H9 (cell line): ENCODE measurements around the gene IER5L. TPM values are rescaled to one million over a fixed set of nuclear protein-coding genes. Genes with fewer than 3 reads are reported as not detected.

ENCODE experiments used
- DNase-seq: peaks from one replicate; pipeline ENCODE4 v3.0.0-alpha.2; 2017
- H2AFZ ChIP-seq: one replicate; pipeline ENCODE4 v1.6.1; 2013; ENCODE audit warnings: mild to moderate bottlenecking, low read length, control low read depth, moderate library complexity
- H2AK5ac ChIP-seq: 2 replicates; pipeline ENCODE4 v1.6.1; 2013; ENCODE audit warnings: low read length, control low read depth, mixed read lengths; ENCODE audit not compliant: insufficient read length
- H2BK120ac ChIP-seq: one replicate; pipeline ENCODE4 v1.6.1; 2013; ENCODE audit warnings: low read depth, mild to moderate bottlenecking, low read length, control low read depth, inconsistent platforms; ENCODE audit not compliant: poor library complexity, severe bottlenecking
- H2BK12ac ChIP-seq: 2 replicates; pipeline ENCODE4 v1.6.1; 2013; ENCODE audit warnings: low read length, control low read depth, mixed read lengths, low read depth; ENCODE audit not compliant: insufficient read length
- H2BK15ac ChIP-seq: 2 replicates; pipeline ENCODE4 v1.6.1; 2013; ENCODE audit warnings: low read depth, low read length, control low read depth
- H2BK20ac ChIP-seq: one replicate; pipeline ENCODE4 v1.6.1; 2013; ENCODE audit warnings: low read depth, mild to moderate bottlenecking, low read length, control low read depth, inconsistent platforms; ENCODE audit not compliant: poor library complexity, severe bottlenecking
- H2BK5ac ChIP-seq: 2 replicates; pipeline ENCODE4 v1.6.1; 2013; ENCODE audit warnings: low read length, control low read depth, mixed read lengths; ENCODE audit not compliant: insufficient read length
- H3K14ac ChIP-seq: 2 replicates; pipeline ENCODE4 v1.6.1; 2013; ENCODE audit warnings: low read length, control low read depth; ENCODE audit not compliant: insufficient read depth
- H3K18ac ChIP-seq: 2 replicates; pipeline ENCODE4 v1.6.1; 2013; ENCODE audit warnings: low read depth, mild to moderate bottlenecking, mixed read lengths, low read length, control low read depth; ENCODE audit not compliant: insufficient read length
- H3K23ac ChIP-seq: 2 replicates; pipeline ENCODE4 v1.6.1; 2013; ENCODE audit warnings: low read length, control low read depth, mixed read lengths, low read depth; ENCODE audit not compliant: insufficient read length
- H3K23me2 ChIP-seq: 2 replicates; pipeline ENCODE4 v1.6.1; 2013; ENCODE audit warnings: low read depth, mild to moderate bottlenecking, mixed read lengths, low read length, control low read depth; ENCODE audit not compliant: insufficient read length, poor library complexity, severe bottlenecking
- H3K27ac ChIP-seq: 2 replicates; pipeline ENCODE4 v1.5.1; 2013; ENCODE audit warnings: low read length, control low read depth, mixed read lengths, low read depth; ENCODE audit not compliant: insufficient read length
- H3K27me3 ChIP-seq: 2 replicates; pipeline ENCODE4 v1.6.1; 2013; ENCODE audit warnings: low read length, control low read depth, inconsistent platforms; ENCODE audit not compliant: insufficient read depth
- H3K4ac ChIP-seq: 2 replicates; pipeline ENCODE4 v1.6.1; 2013; ENCODE audit warnings: low read depth, mild to moderate bottlenecking, control low read depth, inconsistent platforms, low read length, moderate library complexity
- H3K4me1 ChIP-seq: 2 replicates; pipeline ENCODE4 v1.6.1; 2013; ENCODE audit warnings: low read length, control low read depth, inconsistent platforms; ENCODE audit not compliant: insufficient read depth
- H3K4me2 ChIP-seq: 2 replicates; pipeline ENCODE4 v1.6.1; 2013; ENCODE audit warnings: low read length, control low read depth, mixed read lengths; ENCODE audit not compliant: insufficient read length, insufficient read depth
- H3K56ac ChIP-seq: 2 replicates; pipeline ENCODE4 v1.6.1; 2013; ENCODE audit warnings: low read depth, mild to moderate bottlenecking, mixed read lengths, low read length, control low read depth; ENCODE audit not compliant: insufficient read length
- H3K79me1 ChIP-seq: 2 replicates; pipeline ENCODE4 v1.6.1; 2013; ENCODE audit warnings: low read depth, mild to moderate bottlenecking, moderate library complexity, low read length, control low read depth, inconsistent platforms; ENCODE audit not compliant: insufficient read depth, poor library complexity, severe bottlenecking
- H3K79me2 ChIP-seq: 2 replicates; pipeline ENCODE4 v1.6.1; 2013; ENCODE audit warnings: low read length, control low read depth, inconsistent platforms; ENCODE audit not compliant: insufficient read depth
- H3K9ac ChIP-seq: 2 replicates; pipeline ENCODE4 v1.6.1; 2013; ENCODE audit warnings: low read length, control low read depth, mixed read lengths; ENCODE audit not compliant: insufficient read length; ENCODE audit errors: extremely low read depth
- H3K9me3 ChIP-seq: one replicate; pipeline ENCODE4 v1.6.1; 2013; ENCODE audit warnings: low read depth, low read length, inconsistent platforms; ENCODE audit not compliant: control insufficient read depth
- H3T11ph ChIP-seq: one replicate; pipeline ENCODE4 v1.6.1; 2013; ENCODE audit warnings: mild to moderate bottlenecking, low read length, control low read depth, inconsistent platforms
- H4K20me1 ChIP-seq: one replicate; pipeline ENCODE4 v1.6.1; 2013; ENCODE audit not compliant: control insufficient read depth, insufficient read length, insufficient read depth
- H4K5ac ChIP-seq: 2 replicates; pipeline ENCODE4 v1.6.1; 2013; ENCODE audit warnings: low read depth, mild to moderate bottlenecking, mixed read lengths, low read length, control low read depth; ENCODE audit not compliant: insufficient read length
- H4K8ac ChIP-seq: replicated peaks from 2 replicates; pipeline ENCODE4 v1.6.1; 2013; ENCODE audit warnings: low read length, control low read depth, mixed read lengths, low read depth; ENCODE audit not compliant: insufficient read length
- H4K91ac ChIP-seq: 2 replicates; pipeline ENCODE4 v1.6.1; 2013; ENCODE audit warnings: low read depth, mild to moderate bottlenecking, moderate library complexity, mixed read lengths, low read length, control low read depth; ENCODE audit not compliant: insufficient read length
- H3K27ac Mint-ChIP-seq, 3 experiments: 2 replicates in 2 of 3; 3 replicates in 1 of 3; pipeline ENCODE4 v1.8.0; 2020 to 2021; ENCODE audit warnings: mixed read lengths in 3 of 3, mild to moderate bottlenecking in 1 of 3, moderate library complexity in 1 of 3
- H3K27me3 Mint-ChIP-seq: 2 replicates; pipeline ENCODE4 v1.8.0; 2021; ENCODE audit warnings: low read depth, mild to moderate bottlenecking, moderate library complexity, mixed read lengths
- H3K36me3 Mint-ChIP-seq, 3 experiments: 2 replicates in 2 of 3; 3 replicates in 1 of 3; pipeline ENCODE4 v1.8.0; 2020 to 2021; ENCODE audit warnings: low read depth in 3 of 3, mixed read lengths in 3 of 3; ENCODE audit not compliant: insufficient read depth in 1 of 3
- H3K4me1 Mint-ChIP-seq, 2 experiments: 2 replicates each; pipeline ENCODE4 v1.8.0; 2020; ENCODE audit warnings: mixed read lengths in 2 of 2
- H3K4me3 Mint-ChIP-seq, 2 experiments: 2 replicates in 1 of 2; 3 replicates in 1 of 2; pipeline ENCODE4 v1.8.0; 2020 to 2021; ENCODE audit warnings: mild to moderate bottlenecking in 2 of 2, mixed read lengths in 2 of 2, moderate library complexity in 1 of 2
- H3K9me3 Mint-ChIP-seq, 2 experiments: 2 replicates in 1 of 2; 3 replicates in 1 of 2; pipeline ENCODE4 v1.8.0; 2020; ENCODE audit warnings: mild to moderate bottlenecking in 2 of 2, mixed read lengths in 2 of 2, moderate library complexity in 1 of 2
- CTCF ChIP-seq: fragments of 200-600 bp; sonication (generic); conservative IDR thresholded peaks from 3 replicates; pipeline ENCODE4 v1.8.0; 2021; ENCODE audit warnings: antibody characterized with exemption, mild to moderate bottlenecking
- WGBS: extraction: QIAGEN DNeasy Blood & Tissue Kit; methylation state at CpG from one replicate; pipeline ENCODE4 v1.1.7; 2013; ENCODE audit warnings: missing lambda C conversion rate, low lambda C conversion rate, mixed read lengths; ENCODE audit not compliant: insufficient read length; ENCODE audit errors: extremely low coverage; 5-methylcytosine and 5-hydroxymethylcytosine counted together
- total RNA-seq: library from RNA; stranded (reverse); gene quantifications from 2 replicates; pipeline ENCODE4 v1.2.1, GENCODE V29; 2021

IER5L gene
- total RNA-seq, 1 experiment from 2014 or later, result 1.0 TPM

GRCh38 chr9:129131300-129132145 lies 46.5 kb downstream of the IER5L start:
- H3K4me1 Mint-ChIP-seq, result peaks cover 13 to 19% of the 10 kb centered on the region in 2 experiments
- H3K9ac ChIP-seq, result no peak overlapping the region
- no peak overlapping the region for H4K91ac ChIP-seq
- no peak overlapping the region for H3T11ph ChIP-seq
- H3K27ac ChIP-seq, result no peak overlapping the region
- no peak overlapping the region for H4K5ac ChIP-seq
- no peaks in the 10 kb centered on the region for H3K9me3 ChIP-seq
- no peaks in the 10 kb centered on the region; the same call in 1 of the 2 replicates for H3K27me3 Mint-ChIP-seq
- peaks cover 6% of the 10 kb centered on the region; the same call in 1 of the 2 replicates for H3K4me1 ChIP-seq
- H2BK20ac ChIP-seq, result no peak overlapping the region
- H3K79me2 ChIP-seq, result peaks cover 2% of the 10 kb centered on the region; the same call in 1 of the 2 replicates
- H4K8ac ChIP-seq, result no peak overlapping the region
- DNase-seq, result peak; percentile 87
- no CpG with 5 or more reads among the region's 13 CpGs for WGBS
- H3K14ac ChIP-seq, result no peak overlapping the region
- H3K9me3 Mint-ChIP-seq, result no peaks in the 10 kb centered on the region
- no peaks in the 10 kb centered on the region for H4K20me1 ChIP-seq
- no peaks in the 10 kb centered on the region for H3K23me2 ChIP-seq
- no peak overlapping the region for H3K4me2 ChIP-seq
- H3K4ac ChIP-seq, result no peak overlapping the region
- H3K56ac ChIP-seq, result no peak overlapping the region
- H3K18ac ChIP-seq, result no peak overlapping the region
- no peak overlapping the region; a peak in 1 of 5 replicates for H3K4me3 Mint-ChIP-seq
- H2BK120ac ChIP-seq, result no peak overlapping the region
- H3K79me1 ChIP-seq, result no peaks in the 10 kb centered on the region
- H2AFZ ChIP-seq, result no peak overlapping the region
- H2BK15ac ChIP-seq, result no peak overlapping the region
- TF ChIP-seq CTCF, result peak; percentile 98
- H3K27me3 ChIP-seq, result no peaks in the 10 kb centered on the region
- H2BK12ac ChIP-seq, result no peak overlapping the region
- no peak overlapping the region for H3K23ac ChIP-seq
- H2BK5ac ChIP-seq, result no peak overlapping the region
- peaks cover 14 to 68% (median 61%) of the 10 kb centered on the region in 3 experiments for H3K36me3 Mint-ChIP-seq
- no peak overlapping the region; a peak in 1 of 7 replicates for H3K27ac Mint-ChIP-seq
- no peak overlapping the region for H2AK5ac ChIP-seq
